ENCODE results near the gene ARL10. TPM values are rescaled to one million over a fixed set of nuclear protein-coding genes. Genes with fewer than 3 reads are reported as not detected.

Gene ARL10
- polyA plus RNA-seq, 3 donors, result 0.04 to 0.93 TPM; not detected in 1

DNA sequence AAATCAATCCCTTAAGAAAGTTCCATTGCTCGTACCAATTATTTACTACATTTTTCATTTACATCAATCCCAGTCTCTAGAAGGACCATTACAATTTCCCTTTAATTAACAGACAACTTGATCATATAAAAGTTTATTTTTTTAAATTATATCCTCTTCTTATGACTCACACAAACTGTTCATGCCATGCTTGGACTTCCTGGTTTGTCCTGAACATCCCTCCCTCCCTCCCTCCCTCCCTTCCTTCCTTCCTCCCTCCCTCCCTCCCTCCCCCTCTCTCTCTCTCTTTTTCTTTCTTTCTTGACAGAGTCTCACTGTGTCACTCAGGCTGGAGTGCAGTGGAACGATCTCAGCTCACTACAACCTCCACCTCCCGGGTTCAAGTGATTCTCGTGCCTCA, 62.7 kb downstream of the ARL10 start:
- no CpG with 5 or more reads among the region's 4 CpGs for WGBS (ENCODE audit: insufficient coverage)
- Histone ChIP-seq H3K4me3 (replicated peaks in 1 of 3; ENCODE audit: low read depth in 2 of 3, low read length in 3 of 3) (no peak overlapping the region), H4K20me1 (ENCODE audit: insufficient read depth, low read length) (no peaks in the 10 kb centered on the region), H3K27ac (ENCODE audit: low read depth in 1 of 2, low read length in 2 of 2) (no peak overlapping the region), H3K36me3 (replicated peaks in 1 of 2; ENCODE audit: control insufficient read depth in 1 of 2, insufficient read depth in 2 of 2, low read length in 2 of 2) (no peaks in the 10 kb centered on the region), H3K27me3 (ENCODE audit: control insufficient read depth in 2 of 2, insufficient read depth in 2 of 2, low read length in 2 of 2) (no peaks in the 10 kb centered on the region), H3K4me2 (replicated peaks; ENCODE audit: extremely low read depth, low read length, poor library complexity, severe bottlenecking) (no peak overlapping the region), H3K9ac (ENCODE audit: insufficient read depth, low read length, poor library complexity, severe bottlenecking) (no peak overlapping the region), H3K79me2 (ENCODE audit: insufficient read depth, low read length) (no peaks in the 10 kb centered on the region), H2AFZ (ENCODE audit: insufficient read depth, low read depth, low read length, poor library complexity, severe bottlenecking) (no peak overlapping the region), H3K9me3 (replicated peaks in 1 of 2; ENCODE audit: control insufficient read depth in 1 of 2, insufficient read depth in 1 of 2, low read length in 2 of 2) (peaks cover 0 to 4% of the 10 kb centered on the region in 2 donors), H3K4me1 (ENCODE audit: control insufficient read depth in 1 of 2, insufficient read depth in 2 of 2, low read length in 2 of 2) (peaks cover 5 to 6% of the 10 kb centered on the region in 2 donors)
- Mint-ChIP-seq H3K36me3 (no peaks in the 10 kb centered on the region), H3K4me3 (no peak overlapping the region), H3K27ac (no peak overlapping the region), H3K4me1 (peaks cover 14% of the 10 kb centered on the region), H3K27me3 (ENCODE audit: low read depth in 3 of 3) (no peaks in the 10 kb centered on the region), H3K9me3 (peaks cover 0 to 14% (median 8%) of the 10 kb centered on the region in 7 donors)
- intact Hi-C loops (cut with micrococcal nuclease), result no loop called here
- no peak for DNase-seq
- TF ChIP-seq, protein P1, sequence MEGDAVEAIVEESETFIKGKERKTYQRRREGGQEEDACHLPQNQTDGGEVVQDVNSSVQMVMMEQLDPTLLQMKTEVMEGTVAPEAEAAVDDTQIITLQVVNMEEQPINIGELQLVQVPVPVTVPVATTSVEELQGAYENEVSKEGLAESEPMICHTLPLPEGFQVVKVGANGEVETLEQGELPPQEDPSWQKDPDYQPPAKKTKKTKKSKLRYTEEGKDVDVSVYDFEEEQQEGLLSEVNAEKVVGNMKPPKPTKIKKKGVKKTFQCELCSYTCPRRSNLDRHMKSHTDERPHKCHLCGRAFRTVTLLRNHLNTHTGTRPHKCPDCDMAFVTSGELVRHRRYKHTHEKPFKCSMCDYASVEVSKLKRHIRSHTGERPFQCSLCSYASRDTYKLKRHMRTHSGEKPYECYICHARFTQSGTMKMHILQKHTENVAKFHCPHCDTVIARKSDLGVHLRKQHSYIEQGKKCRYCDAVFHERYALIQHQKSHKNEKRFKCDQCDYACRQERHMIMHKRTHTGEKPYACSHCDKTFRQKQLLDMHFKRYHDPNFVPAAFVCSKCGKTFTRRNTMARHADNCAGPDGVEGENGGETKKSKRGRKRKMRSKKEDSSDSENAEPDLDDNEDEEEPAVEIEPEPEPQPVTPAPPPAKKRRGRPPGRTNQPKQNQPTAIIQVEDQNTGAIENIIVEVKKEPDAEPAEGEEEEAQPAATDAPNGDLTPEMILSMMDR (IDR thresholded peaks at IDR 0.05), result no peak

DNA sequence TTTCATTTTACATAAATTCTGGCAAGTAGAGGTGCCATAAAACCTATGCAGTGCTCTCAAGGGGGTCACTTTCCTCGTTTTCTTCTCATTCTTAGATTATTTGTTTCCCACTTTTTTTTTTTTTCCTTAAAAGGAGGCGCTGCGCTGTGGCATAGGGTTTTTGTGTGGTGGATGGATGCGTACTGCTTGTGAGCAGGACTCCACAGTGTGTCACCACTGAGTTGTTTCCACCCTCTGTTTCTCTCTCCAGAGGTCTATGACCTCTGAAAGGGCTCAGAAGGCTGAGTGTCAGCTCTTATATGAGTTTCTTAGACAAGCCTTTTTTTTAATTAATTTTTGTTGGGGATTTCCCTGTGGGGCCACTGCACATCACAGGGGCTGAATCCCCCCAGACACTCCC, 64.7 kb downstream of the ARL10 start:
- Histone ChIP-seq H3K4me3 (replicated peaks in 1 of 3; ENCODE audit: low read depth in 2 of 3, low read length in 3 of 3) (no peak overlapping the region), H3K27ac (ENCODE audit: low read depth in 1 of 2, low read length in 2 of 2) (no peak overlapping the region), H3K9ac (ENCODE audit: insufficient read depth, low read length, poor library complexity, severe bottlenecking) (no peak overlapping the region), H3K79me2 (ENCODE audit: insufficient read depth, low read length) (no peaks in the 10 kb centered on the region), H2AFZ (ENCODE audit: insufficient read depth, low read depth, low read length, poor library complexity, severe bottlenecking) (no peak overlapping the region), H3K9me3 (replicated peaks in 1 of 2; ENCODE audit: control insufficient read depth in 1 of 2, insufficient read depth in 1 of 2, low read length in 2 of 2) (peaks cover 0 to 4% of the 10 kb centered on the region in 2 donors), H4K20me1 (ENCODE audit: insufficient read depth, low read length) (no peaks in the 10 kb centered on the region), H3K4me1 (ENCODE audit: control insufficient read depth in 1 of 2, insufficient read depth in 2 of 2, low read length in 2 of 2) (no peaks in the 10 kb centered on the region), H3K27me3 (ENCODE audit: control insufficient read depth in 2 of 2, insufficient read depth in 2 of 2, low read length in 2 of 2) (no peaks in the 10 kb centered on the region), H3K36me3 (replicated peaks in 1 of 2; ENCODE audit: control insufficient read depth in 1 of 2, insufficient read depth in 2 of 2, low read length in 2 of 2) (no peaks in the 10 kb centered on the region), H3K4me2 (replicated peaks; ENCODE audit: extremely low read depth, low read length, poor library complexity, severe bottlenecking) (no peak overlapping the region)
- Mint-ChIP-seq H3K36me3 (no peaks in the 10 kb centered on the region), H3K4me1 (peaks cover 3% of the 10 kb centered on the region), H3K27ac (no peak overlapping the region), H3K27me3 (ENCODE audit: low read depth in 3 of 3) (no peaks in the 10 kb centered on the region), H3K4me3 (no peak overlapping the region), H3K9me3 (peaks cover 0 to 15% (median 7%) of the 10 kb centered on the region in 7 donors)
- DNase-seq, result no peak
- intact Hi-C loops (cut with micrococcal nuclease), result no loop called here
- no CpG with 5 or more reads among the region's 4 CpGs for WGBS (ENCODE audit: insufficient coverage)
- TF ChIP-seq, protein P1 (IDR thresholded peaks at IDR 0.05), result no peak

Small RNA genes lying within 50 kb of the gene (small RNA-seq; reads per million reads assigned to genes)
- not detected for gene MIR1271 (ENCODE audit: insufficient read length, low read depth)

Other genes starting within 250 kb of the ARL10 start
- gene SIMC1, start 127.1 kb upstream of the ARL10 start, polyA plus RNA-seq, result 1 to 10 TPM; 2.3 to 8.4 (median 3.7) TPM
- 10 to 100 TPM; 32.3 to 36.4 (median 32.5) TPM for gene KIAA1191, start 3.7 kb upstream of the ARL10 start, polyA plus RNA-seq
- 10 to 100 TPM; 17.2 to 23.4 (median 17.6) TPM for gene NOP16, start 23.1 kb downstream of the ARL10 start, polyA plus RNA-seq
- 100 to 1,000 TPM; 101 to 298 (median 260) TPM for gene HIGD2A, start 23.3 kb downstream of the ARL10 start, polyA plus RNA-seq
- gene CLTB, start 51.1 kb downstream of the ARL10 start, polyA plus RNA-seq, result 10 to 100 TPM; 63.2 to 87.6 (median 75.2) TPM
- gene FAF2, start 82.9 kb downstream of the ARL10 start, polyA plus RNA-seq, result 10 to 100 TPM; 11.5 to 14.8 (median 12.2) TPM
- 100 to 1,000 TPM in 1 of 3 donors, 1 to 10 TPM in 2; 1.9 to 133 (median 3.1) TPM for gene RNF44, start 171.9 kb downstream of the ARL10 start, polyA plus RNA-seq
- gene CDHR2, start 183.9 kb downstream of the ARL10 start, polyA plus RNA-seq, result under 1 TPM in 1 of 3 donors, not detected in 2; 0.12 TPM
- under 1 TPM; 0.05 to 0.30 (median 0.13) TPM for gene GPRIN1, start 244.7 kb downstream of the ARL10 start, polyA plus RNA-seq